ENCODE measurements around the gene CDC34. TPM values are rescaled to one million over a fixed set of nuclear protein-coding genes. Genes with fewer than 3 reads are reported as not detected.

The CDC34 gene
- total RNA-seq, 1 experiment from 2014 or later = 112 TPM

DNA sequence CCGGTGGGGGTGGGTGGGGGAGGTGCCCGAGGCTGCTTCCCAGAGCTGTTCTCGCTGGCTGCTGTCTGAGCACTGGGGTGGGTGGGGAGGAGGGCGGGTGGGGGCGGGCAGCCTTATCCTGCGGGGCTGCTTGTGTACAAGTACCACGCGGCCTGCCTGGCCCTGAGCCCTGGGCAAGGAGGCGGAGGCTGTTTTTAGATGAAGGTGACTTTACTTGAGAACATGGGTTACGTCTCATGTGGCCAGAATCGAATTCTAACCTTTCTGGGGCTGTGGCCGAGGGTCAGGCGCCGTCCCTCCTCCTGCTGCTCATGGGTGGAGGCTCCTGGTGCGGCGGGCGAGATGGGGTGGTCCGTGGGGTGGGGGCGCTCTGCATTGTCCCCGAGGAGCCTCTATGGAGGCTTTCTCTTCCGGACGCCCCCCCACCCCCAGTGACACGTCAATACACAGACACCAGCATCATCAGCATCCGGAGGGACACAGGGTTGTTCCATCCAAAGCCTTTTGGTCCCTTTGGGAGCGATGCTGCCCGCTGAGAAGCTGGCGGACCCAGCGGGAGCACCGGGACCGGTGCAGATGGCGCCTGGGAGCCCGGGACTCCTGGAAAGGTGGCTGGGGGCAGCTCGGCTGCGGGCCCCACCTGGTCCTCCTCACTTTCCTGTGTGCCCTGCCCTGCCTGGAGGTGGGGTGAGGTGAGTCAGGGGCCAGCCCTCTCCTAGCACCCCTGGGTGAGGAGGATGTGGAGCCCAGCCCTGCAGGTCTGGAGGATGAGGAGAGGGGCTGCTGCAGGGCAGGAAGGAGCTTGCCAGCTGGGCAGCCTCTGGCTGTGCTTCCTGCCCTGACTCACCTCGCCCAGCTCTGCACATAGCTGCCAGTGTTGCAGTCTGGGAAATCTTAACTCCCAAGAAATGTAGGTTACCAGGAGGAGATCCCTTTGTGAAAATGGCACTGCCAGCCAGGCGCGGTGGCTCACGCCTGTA is 44.3 kb downstream of the CDC34 start:
- no peak overlapping the region for H3K4me2 ChIP-seq (ENCODE audit: insufficient read depth, insufficient read length, low read length)
- H3K14ac ChIP-seq (ENCODE audit: insufficient read depth, low read length) = no peak overlapping the region
- H2BK5ac ChIP-seq (ENCODE audit: insufficient read length, low read length) = no peak overlapping the region
- peaks cover 2% of the 10 kb centered on the region for H4K20me1 ChIP-seq (ENCODE audit: control insufficient read depth, insufficient read depth, insufficient read length)
- no peak overlapping the region for H3K27ac Mint-ChIP-seq
- no peaks in the 10 kb centered on the region for H3K27me3 ChIP-seq (ENCODE audit: insufficient read depth, low read length)
- no peak overlapping the region for H3K4ac ChIP-seq (ENCODE audit: low read depth, low read length)
- no peak overlapping the region for H4K5ac ChIP-seq (ENCODE audit: insufficient read length, low read depth, low read length)
- no peak overlapping the region for H3K23ac ChIP-seq (ENCODE audit: insufficient read length, low read depth, low read length)
- no CpG with 5 or more reads among the region's 38 CpGs for WGBS (ENCODE audit: extremely low coverage, insufficient read length, low lambda C conversion rate)
- peaks cover 6% of the 10 kb centered on the region for H3K79me1 ChIP-seq (ENCODE audit: insufficient read depth, low read depth, low read length, poor library complexity, severe bottlenecking)
- no peak overlapping the region for H3K56ac ChIP-seq (ENCODE audit: insufficient read length, low read depth, low read length)
- H3K4me1 Mint-ChIP-seq = peaks cover 24 to 40% of the 10 kb centered on the region in 2 experiments
- H2AFZ ChIP-seq (ENCODE audit: low read length) = no peak overlapping the region
- H3K9me3 Mint-ChIP-seq = peaks cover 5% of the 10 kb centered on the region in 2 experiments
- no peak for DNase-seq
- no peaks in the 10 kb centered on the region; the same call in 1 of the 2 replicates for H3K4me1 ChIP-seq (ENCODE audit: insufficient read depth, low read length)
- peaks cover 51% of the 10 kb centered on the region for H3K79me2 ChIP-seq (ENCODE audit: insufficient read depth, low read length)
- no peak overlapping the region for H3K18ac ChIP-seq (ENCODE audit: insufficient read length, low read depth, low read length)
- TF ChIP-seq, protein P1, sequence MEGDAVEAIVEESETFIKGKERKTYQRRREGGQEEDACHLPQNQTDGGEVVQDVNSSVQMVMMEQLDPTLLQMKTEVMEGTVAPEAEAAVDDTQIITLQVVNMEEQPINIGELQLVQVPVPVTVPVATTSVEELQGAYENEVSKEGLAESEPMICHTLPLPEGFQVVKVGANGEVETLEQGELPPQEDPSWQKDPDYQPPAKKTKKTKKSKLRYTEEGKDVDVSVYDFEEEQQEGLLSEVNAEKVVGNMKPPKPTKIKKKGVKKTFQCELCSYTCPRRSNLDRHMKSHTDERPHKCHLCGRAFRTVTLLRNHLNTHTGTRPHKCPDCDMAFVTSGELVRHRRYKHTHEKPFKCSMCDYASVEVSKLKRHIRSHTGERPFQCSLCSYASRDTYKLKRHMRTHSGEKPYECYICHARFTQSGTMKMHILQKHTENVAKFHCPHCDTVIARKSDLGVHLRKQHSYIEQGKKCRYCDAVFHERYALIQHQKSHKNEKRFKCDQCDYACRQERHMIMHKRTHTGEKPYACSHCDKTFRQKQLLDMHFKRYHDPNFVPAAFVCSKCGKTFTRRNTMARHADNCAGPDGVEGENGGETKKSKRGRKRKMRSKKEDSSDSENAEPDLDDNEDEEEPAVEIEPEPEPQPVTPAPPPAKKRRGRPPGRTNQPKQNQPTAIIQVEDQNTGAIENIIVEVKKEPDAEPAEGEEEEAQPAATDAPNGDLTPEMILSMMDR (conservative IDR thresholded peaks at IDR 0.05) = no peak
- H2BK120ac ChIP-seq (ENCODE audit: low read depth, low read length, poor library complexity, severe bottlenecking) = no peak overlapping the region
- H3K23me2 ChIP-seq (ENCODE audit: insufficient read length, low read depth, low read length, poor library complexity, severe bottlenecking) = peaks cover 15% of the 10 kb centered on the region
- H4K91ac ChIP-seq (ENCODE audit: insufficient read length, low read depth, low read length) = no peak overlapping the region
- H2AK5ac ChIP-seq (ENCODE audit: insufficient read length, low read length) = no peak overlapping the region
- H3K4me3 Mint-ChIP-seq = peak overlapping the region in 1 of 2 experiments; percentile 50; a peak in 1 of 5 replicates
- peaks cover 7% of the 10 kb centered on the region for H3K27me3 Mint-ChIP-seq (ENCODE audit: low read depth)
- no peak overlapping the region for H2BK20ac ChIP-seq (ENCODE audit: low read depth, low read length, poor library complexity, severe bottlenecking)
- no peak overlapping the region for H3K9ac ChIP-seq (ENCODE audit: extremely low read depth, insufficient read length, low read length)
- peaks cover 6 to 35% (median 29%) of the 10 kb centered on the region in 3 experiments for H3K36me3 Mint-ChIP-seq (ENCODE audit: insufficient read depth in 1 of 3, low read depth in 3 of 3)
- H3K9me3 ChIP-seq (ENCODE audit: control insufficient read depth, low read depth, low read length) = no peaks in the 10 kb centered on the region
- no peak overlapping the region for H2BK12ac ChIP-seq (ENCODE audit: insufficient read length, low read depth, low read length)
- no peak overlapping the region for H3T11ph ChIP-seq (ENCODE audit: low read length)
- no peak overlapping the region for H4K8ac ChIP-seq (replicated peaks; ENCODE audit: insufficient read length, low read depth, low read length)
- H3K27ac ChIP-seq (ENCODE audit: insufficient read length, low read depth, low read length) = no peak overlapping the region
- no peak overlapping the region for H2BK15ac ChIP-seq (ENCODE audit: low read depth, low read length)

Data from H9 (cell line).